Lower leg skin (tissue), 3 donors: ENCODE data around the gene SEC24C.
"Not testable (repeated sequence)": the region's sequence is repeated elsewhere in the genome, so short reads cannot be mapped to it uniquely, and the experiment has no call there.

ENCODE experiments used
- CTCF ChIP-seq, 3 donors: fragments of 450-650 bp; IDR thresholded peaks; one replicate each; pipeline ENCODE4 v1.5.1; 2016; ENCODE audit warnings: antibody characterized with exemption in 3 of 3, mild to moderate bottlenecking in 3 of 3, moderate library complexity in 2 of 3
- POLR2A ChIP-seq, 2 donors: fragments of 450-650 bp; IDR thresholded peaks; one replicate each; pipeline ENCODE4 v1.6.1; 2016 to 2017; ENCODE audit warnings: antibody characterized with exemption in 2 of 2, mild to moderate bottlenecking in 1 of 2, moderate library complexity in 1 of 2

GRCh38 chr10:73708122-73708521 is 36.0 kb upstream of the SEC24C start:
- TF ChIP-seq POLR2A, CTCF (IDR thresholded peaks at IDR 0.05): not testable (repeated sequence)
